Prostate gland (tissue), 2 donors: ENCODE results near the gene PSG3.
"Not testable (repeated sequence)": the region's sequence is repeated elsewhere in the genome, so short reads cannot be mapped to it uniquely, and the experiment has no call there.

ENCODE experiments used
- POLR2A ChIP-seq: fragments of 450-650 bp; IDR thresholded peaks from one replicate; pipeline ENCODE4 v1.6.1; 2016; ENCODE audit warnings: antibody characterized with exemption, mild to moderate bottlenecking
- POLR2AphosphoS5 ChIP-seq: sonication (generic); formaldehyde crosslinking; IDR thresholded peaks from one replicate; pipeline ENCODE4 v1.6.1; 2017; ENCODE audit warnings: antibody characterized with exemption
- TF ChIP-seq, protein P1 (sequence below), 4 experiments: fragments of 200-600 bp in 2 of 4; fragments of 450-650 bp in 2 of 4; sonication (generic) in 2 of 4; IDR thresholded peaks; 1 replicate in 3 of 4; 2 replicates in 1 of 4; pipeline ENCODE4 v1.5.1; 2016 to 2019; ENCODE audit warnings: antibody characterized with exemption in 4 of 4, mild to moderate bottlenecking in 2 of 4, moderate library complexity in 2 of 4

DNA sequence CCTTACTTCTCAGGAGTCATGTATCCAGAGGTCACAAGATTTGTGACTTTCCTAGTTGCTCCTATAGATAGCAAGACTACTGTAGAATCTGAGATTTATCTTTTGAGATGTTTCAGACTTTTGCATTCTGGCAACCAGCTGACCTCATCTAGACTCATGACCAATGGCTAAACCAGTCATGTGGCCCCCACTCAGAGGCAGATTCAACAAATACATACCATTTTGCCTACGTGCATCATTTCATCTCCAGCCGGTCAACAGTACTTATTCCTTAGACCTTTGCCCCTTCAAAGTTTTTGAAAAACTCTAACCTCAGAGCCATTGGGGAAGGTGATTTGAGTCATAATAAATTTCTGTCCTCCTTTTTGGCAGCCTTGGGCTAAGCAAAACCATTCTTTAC is 48.5 kb upstream of the PSG3 start:
- TF ChIP-seq, protein P1, sequence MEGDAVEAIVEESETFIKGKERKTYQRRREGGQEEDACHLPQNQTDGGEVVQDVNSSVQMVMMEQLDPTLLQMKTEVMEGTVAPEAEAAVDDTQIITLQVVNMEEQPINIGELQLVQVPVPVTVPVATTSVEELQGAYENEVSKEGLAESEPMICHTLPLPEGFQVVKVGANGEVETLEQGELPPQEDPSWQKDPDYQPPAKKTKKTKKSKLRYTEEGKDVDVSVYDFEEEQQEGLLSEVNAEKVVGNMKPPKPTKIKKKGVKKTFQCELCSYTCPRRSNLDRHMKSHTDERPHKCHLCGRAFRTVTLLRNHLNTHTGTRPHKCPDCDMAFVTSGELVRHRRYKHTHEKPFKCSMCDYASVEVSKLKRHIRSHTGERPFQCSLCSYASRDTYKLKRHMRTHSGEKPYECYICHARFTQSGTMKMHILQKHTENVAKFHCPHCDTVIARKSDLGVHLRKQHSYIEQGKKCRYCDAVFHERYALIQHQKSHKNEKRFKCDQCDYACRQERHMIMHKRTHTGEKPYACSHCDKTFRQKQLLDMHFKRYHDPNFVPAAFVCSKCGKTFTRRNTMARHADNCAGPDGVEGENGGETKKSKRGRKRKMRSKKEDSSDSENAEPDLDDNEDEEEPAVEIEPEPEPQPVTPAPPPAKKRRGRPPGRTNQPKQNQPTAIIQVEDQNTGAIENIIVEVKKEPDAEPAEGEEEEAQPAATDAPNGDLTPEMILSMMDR (IDR thresholded peaks at IDR 0.05) = not testable (repeated sequence)
- TF ChIP-seq POLR2A, POLR2AphosphoS5: not testable (repeated sequence)
